ENCODE measurements around the gene ABLIM2.
"Not testable (repeated sequence)": the region's sequence is repeated elsewhere in the genome, so short reads cannot be mapped to it uniquely, and the experiment has no call there.

Gene ABLIM2

GRCh38 chr4:8157496-8157895 is 1.1 kb downstream of the ABLIM2 start:
- DNase-seq (ENCODE audit: low read depth in 2 of 2), result no peak

DNA sequence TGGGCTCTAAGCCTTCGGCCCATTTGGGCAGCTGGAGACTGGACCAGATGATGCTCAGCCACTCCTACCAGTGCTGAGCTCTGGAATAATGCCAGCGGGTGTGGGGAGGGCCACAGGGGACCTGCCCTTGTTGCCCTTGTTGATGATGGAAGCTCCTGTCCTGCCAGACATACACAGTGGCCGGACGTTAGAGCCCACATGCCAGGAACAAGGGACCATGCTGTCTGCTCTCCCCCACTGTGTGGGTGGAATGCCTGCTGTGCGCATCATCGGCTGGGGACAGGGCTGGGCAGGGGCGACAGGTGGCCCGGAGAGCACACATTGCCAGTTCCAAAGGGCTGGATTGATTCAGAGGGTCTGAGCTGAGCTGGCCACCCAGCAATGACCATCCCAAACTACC is 2.0 kb downstream of the ABLIM2 start:
- DNase-seq (ENCODE audit: low read depth in 2 of 2), result no peak

- DNase-seq (ENCODE audit: low read depth in 2 of 2), result no peak
Measured at GRCh38 chr4:8155660-8156421, 2.8 kb downstream of the ABLIM2 start.

DNA sequence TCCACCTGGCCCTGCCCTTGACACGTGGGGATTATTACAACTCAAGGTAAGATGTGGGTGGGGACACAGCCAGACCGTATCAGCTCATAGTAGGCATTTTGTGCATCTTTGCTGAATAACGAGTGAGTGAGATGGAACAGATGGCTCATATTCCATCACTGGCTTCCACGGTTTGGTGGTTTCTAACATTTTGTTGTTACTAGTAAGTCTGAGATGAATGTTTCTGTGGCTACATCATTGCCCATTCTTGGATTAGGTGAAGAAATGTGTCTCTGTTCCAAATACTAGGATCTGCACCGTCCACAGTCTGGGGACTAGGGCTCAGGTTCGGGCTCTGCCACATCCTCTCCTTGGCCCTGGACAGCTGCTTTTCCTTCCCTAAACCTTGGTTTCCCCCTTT is 3.6 kb downstream of the ABLIM2 start:
- no peak for DNase-seq (ENCODE audit: low read depth in 2 of 2)

- DNase-seq (ENCODE audit: low read depth in 2 of 2), result no peak
Measured at GRCh38 chr4:8153441-8153840, 5.2 kb downstream of the ABLIM2 start.

DNA sequence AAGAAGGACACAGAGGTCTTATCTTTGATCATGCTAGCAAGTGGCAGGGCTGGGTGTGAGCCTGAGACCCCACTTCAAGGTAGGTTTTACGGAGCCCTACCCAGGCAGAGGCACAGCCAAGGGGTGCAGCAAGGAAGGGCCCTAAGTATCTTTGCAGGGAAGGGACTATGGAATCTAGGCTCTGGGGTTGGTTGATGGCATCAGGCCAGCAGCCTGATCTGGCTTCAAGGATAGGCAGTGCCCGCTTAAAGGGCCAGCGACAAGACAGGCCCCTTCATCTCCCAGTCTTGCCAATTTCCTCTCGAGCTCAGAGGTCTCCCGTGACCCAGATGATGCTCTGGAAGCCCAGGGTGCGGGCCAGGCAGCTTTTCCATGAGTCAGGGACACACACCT is 5.8 kb downstream of the ABLIM2 start:
- DNase-seq (ENCODE audit: low read depth in 2 of 2), result no peak

DNA sequence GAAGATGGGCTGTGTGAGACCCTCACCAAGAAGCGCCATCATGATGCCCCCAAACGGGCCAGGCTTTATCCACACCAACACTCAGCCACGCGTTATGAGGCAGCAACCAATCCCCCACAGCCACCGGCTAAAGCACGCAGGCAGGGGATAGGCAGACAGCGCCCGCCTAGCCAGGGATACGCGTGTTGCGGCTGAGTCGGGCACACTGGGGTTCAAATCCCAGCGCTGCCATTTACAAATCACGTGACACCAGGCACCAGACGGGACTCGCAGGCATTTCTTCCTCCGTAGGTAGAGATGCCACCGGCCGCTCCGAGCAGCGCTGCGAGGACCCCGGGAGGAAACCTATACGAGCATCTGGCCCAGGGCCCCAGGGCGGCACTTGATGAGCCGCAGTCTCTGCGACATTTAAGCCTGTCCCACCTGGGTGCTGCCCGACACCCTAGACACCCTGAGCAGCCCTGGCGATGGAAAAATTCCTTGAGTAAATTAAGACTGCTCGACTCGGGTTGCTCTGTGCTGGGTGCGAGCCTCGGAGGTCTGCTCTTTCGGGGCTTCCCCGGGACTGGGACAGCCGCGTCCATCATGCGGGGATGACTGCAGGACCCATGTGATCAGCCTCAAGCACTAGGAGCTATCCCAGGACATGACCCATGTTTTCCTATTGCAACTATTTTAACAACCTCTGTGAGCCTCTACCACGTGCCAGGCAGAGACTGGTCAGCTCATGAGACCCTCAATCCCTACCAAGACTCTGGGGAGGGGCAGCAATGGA is 6.3 kb downstream of the ABLIM2 start:
- no peak for DNase-seq (ENCODE audit: low read depth in 2 of 2)

- DNase-seq (ENCODE audit: low read depth in 2 of 2), result no peak
Measured at GRCh38 chr4:8151165-8151650, 7.4 kb downstream of the ABLIM2 start.

GRCh38 chr4:8150152-8151090 is 8.2 kb downstream of the ABLIM2 start:
- DNase-seq (ENCODE audit: low read depth in 2 of 2), result no peak

DNA sequence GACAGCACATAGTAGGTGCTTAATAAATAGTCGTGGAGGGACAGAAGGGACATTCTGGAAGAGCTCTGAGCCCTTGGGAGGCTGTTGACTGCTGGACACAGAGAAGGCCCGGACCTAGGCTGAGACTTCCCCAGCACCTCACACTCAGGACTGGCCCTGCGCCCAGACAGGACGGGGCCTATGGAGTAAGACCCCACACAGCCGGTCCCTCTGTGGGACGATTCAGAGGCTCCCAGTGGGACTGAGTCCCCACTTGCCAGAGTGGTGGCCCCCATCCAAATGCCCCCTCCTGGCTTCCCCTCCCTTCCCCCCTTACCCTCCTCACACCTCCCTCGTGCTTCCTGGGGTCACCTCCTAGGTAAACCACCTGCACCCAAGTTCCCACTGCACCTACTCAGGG is 8.9 kb downstream of the ABLIM2 start:
- DNase-seq (ENCODE audit: low read depth in 2 of 2), result no peak

DNA sequence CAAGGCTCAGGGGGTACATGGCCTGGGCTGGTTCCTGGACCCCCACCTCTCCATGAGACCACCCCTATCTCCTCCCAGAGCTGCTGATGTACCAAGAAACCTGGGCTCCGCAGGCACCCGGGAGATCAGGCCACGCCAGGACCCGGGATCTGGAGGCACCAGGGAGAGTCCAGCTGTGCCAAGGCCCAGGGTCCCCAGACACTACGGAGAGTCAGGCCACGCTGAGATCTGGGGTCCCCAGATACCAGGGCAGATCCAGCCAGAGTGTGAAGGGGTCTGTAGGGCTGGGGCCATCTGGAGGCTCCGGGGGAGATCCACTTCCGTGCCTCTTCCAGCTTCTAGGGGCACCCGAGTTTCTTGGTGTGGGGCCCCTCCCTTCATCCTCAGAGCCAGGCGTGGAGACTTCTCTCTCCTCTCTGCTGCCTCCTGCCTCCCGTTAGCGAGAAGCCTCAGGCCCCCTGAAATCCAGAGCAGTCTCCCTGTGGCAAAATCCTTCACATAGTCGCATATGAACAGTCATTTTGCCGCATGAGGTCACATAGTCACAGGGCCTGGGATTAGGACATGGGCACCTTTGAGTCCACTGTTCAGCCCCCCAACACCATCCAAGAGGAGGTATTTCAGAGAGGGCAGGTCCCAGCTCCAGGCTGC is 9.7 kb downstream of the ABLIM2 start:
- no peak for DNase-seq (ENCODE audit: low read depth in 2 of 2)

DNA sequence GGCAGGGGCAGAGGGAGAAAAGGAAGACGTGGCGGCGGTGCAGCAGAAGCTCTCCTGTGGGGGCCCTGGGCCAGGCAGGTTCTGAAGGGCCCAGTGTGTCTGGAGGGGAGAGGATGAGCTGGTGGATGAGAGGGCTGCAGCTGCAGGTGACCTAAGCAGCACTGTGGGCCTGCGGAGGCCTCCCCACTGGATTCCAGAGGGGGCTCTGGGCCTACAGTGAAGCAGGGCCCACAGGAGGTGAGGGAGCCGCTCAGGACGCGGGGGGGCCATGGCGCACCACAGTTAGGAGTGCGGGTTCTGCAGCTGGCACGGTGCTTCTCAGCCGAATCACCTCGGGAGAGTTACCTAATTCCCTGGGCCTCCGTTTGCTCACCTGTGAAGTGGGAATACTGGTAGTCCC is 10.5 kb downstream of the ABLIM2 start:
- DNase-seq (ENCODE audit: low read depth in 2 of 2), result no peak

GRCh38 chr4:8147231-8147970 is 11.2 kb downstream of the ABLIM2 start:
- DNase-seq (ENCODE audit: low read depth in 2 of 2), result no peak

GRCh38 chr4:8146157-8146556 is 12.5 kb downstream of the ABLIM2 start:
- DNase-seq (ENCODE audit: low read depth in 2 of 2), result no peak

GRCh38 chr4:8144359-8144758 is 14.3 kb downstream of the ABLIM2 start:
- DNase-seq (ENCODE audit: low read depth in 2 of 2), result no peak

- no peak for DNase-seq (ENCODE audit: low read depth in 2 of 2)
Measured at GRCh38 chr4:8143392-8144140, 15.0 kb downstream of the ABLIM2 start.

GRCh38 chr4:8142556-8142955 is 16.1 kb downstream of the ABLIM2 start:
- DNase-seq (ENCODE audit: low read depth in 2 of 2), result no peak

DNA sequence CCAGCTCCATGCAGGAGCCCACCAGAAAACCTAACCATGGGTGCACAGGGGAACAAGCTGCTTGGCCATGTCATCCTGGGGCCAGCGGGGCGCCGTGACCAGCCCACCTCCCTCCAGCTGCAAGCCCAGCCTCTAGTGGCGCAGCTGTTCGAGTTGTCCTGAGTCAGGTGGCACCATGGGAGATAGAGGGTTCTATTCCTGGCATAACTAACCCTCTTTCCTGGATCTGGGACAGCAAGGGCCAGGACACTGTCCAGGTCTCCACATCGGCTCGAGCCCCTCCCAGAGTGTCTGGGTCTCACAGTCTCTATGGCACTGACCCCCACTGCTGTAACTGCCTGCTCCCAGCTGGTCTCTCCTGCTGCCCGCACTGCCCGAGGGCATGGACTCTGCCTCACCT is 16.7 kb downstream of the ABLIM2 start:
- no peak for DNase-seq (ENCODE audit: low read depth in 2 of 2)

DNA sequence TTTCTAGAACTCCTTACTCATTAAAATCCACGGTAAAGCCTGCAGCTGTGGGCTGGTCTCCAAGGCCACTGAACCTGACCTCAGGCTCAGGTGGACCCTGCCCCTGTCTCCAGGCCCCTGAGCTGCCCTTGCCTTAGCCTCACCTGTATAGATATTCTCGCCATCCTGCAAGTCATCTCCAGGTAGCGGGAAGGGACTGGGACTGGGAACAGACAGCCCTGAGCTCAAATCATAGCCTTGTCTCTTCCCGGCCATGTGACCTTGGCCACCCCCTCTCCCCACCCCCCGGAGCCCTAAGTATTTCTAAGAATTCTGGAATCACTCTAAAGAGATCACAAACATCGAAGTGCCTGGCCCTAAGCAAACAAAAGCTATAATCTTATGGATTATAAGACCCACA is 17.7 kb downstream of the ABLIM2 start:
- no peak for DNase-seq (ENCODE audit: low read depth in 2 of 2)

DNA sequence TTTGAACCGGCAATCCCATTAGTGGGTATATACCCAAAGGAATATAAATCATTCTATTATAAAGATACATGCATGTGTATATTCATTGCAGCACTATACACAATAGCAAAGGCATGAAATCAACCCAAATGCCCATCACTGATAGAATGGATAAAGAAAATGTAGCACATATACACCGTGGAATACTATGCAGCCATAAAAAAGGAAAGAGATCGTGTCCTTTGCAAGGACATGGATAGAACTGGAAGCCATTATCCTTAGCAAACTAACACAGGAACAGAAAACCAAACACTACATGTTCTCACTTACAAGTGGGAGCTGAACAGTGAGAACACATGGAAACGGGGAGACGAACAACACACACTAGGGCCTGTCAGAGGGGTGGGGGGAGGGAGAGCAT is 18.9 kb downstream of the ABLIM2 start:
- DNase-seq (ENCODE audit: low read depth in 2 of 2), result not testable (repeated sequence)
